ENCODE results near the gene CAMK4. TPM values are rescaled to one million over a fixed set of nuclear protein-coding genes. Genes with fewer than 3 reads are reported as not detected.

The CAMK4 gene
- total RNA-seq, 1 experiment from 2014 or later: 6.3 TPM

GRCh38 chr5:111385970-111386831, 162.0 kb downstream of the CAMK4 start:
- Histone ChIP-seq H3T11ph (ENCODE audit: low read length) (no peak overlapping the region), H3K4me1 (ENCODE audit: insufficient read depth, low read length) (no peaks in the 10 kb centered on the region), H3K18ac (ENCODE audit: insufficient read length, low read depth, low read length) (no peak overlapping the region), H3K9me3 (ENCODE audit: control insufficient read depth, low read depth, low read length) (no peaks in the 10 kb centered on the region), H3K79me2 (ENCODE audit: insufficient read depth, low read length) (no peaks in the 10 kb centered on the region), H3K4me2 (ENCODE audit: insufficient read depth, insufficient read length, low read length) (no peak overlapping the region), H4K91ac (ENCODE audit: insufficient read length, low read depth, low read length) (no peak overlapping the region), H3K4ac (ENCODE audit: low read depth, low read length) (no peak overlapping the region), H2BK12ac (ENCODE audit: insufficient read length, low read depth, low read length) (no peak overlapping the region), H4K20me1 (ENCODE audit: control insufficient read depth, insufficient read depth, insufficient read length) (no peaks in the 10 kb centered on the region), H2AFZ (ENCODE audit: low read length) (no peak overlapping the region), H4K5ac (ENCODE audit: insufficient read length, low read depth, low read length) (no peak overlapping the region), H3K23ac (ENCODE audit: insufficient read length, low read depth, low read length) (no peak overlapping the region), H2AK5ac (ENCODE audit: insufficient read length, low read length) (no peak overlapping the region), H2BK5ac (ENCODE audit: insufficient read length, low read length) (no peak overlapping the region), H4K8ac (replicated peaks; ENCODE audit: insufficient read length, low read depth, low read length) (no peak overlapping the region), H3K23me2 (ENCODE audit: insufficient read length, low read depth, low read length, poor library complexity, severe bottlenecking) (no peaks in the 10 kb centered on the region), H3K56ac (ENCODE audit: insufficient read length, low read depth, low read length) (no peak overlapping the region), H3K9ac (ENCODE audit: extremely low read depth, insufficient read length, low read length) (no peak overlapping the region), H3K14ac (ENCODE audit: insufficient read depth, low read length) (no peak overlapping the region), H3K27me3 (ENCODE audit: insufficient read depth, low read length) (no peaks in the 10 kb centered on the region), H3K79me1 (ENCODE audit: insufficient read depth, low read depth, low read length, poor library complexity, severe bottlenecking) (no peaks in the 10 kb centered on the region), H3K27ac (ENCODE audit: insufficient read length, low read depth, low read length) (no peak overlapping the region), H2BK15ac (ENCODE audit: low read depth, low read length) (no peak overlapping the region), H2BK120ac (ENCODE audit: low read depth, low read length, poor library complexity, severe bottlenecking) (no peak overlapping the region), H2BK20ac (ENCODE audit: low read depth, low read length, poor library complexity, severe bottlenecking) (no peak overlapping the region)
- Mint-ChIP-seq H3K9me3 (no peaks in the 10 kb centered on the region), H3K27me3 (ENCODE audit: low read depth) (no peaks in the 10 kb centered on the region), H3K27ac (peak overlapping the region in 2 of 3 experiments; percentile 36 to 80; a peak in 4 of 7 replicates), H3K4me3 (no peak overlapping the region), H3K36me3 (ENCODE audit: insufficient read depth in 1 of 3, low read depth in 3 of 3) (no peaks in the 10 kb centered on the region), H3K4me1 (peaks cover 0 to under 1% of the 10 kb centered on the region in 2 experiments; a peak in 1 of 4 replicates)
- no CpG with 5 or more reads among the region's 7 CpGs for WGBS (ENCODE audit: extremely low coverage, insufficient read length, low lambda C conversion rate)
- no peak for DNase-seq
- TF ChIP-seq CTCF (conservative IDR thresholded peaks at IDR 0.05): no peak
